IMR-90 (cell line): ENCODE results near the gene RBM28. TPM values are rescaled to one million over a fixed set of nuclear protein-coding genes. Genes with fewer than 3 reads are reported as not detected.

Experiments used
- ATAC-seq: fragments of 200-7000 bp; cut with Tn5 transposase; 2 replicates; pipeline ENCODE4 v1.9.1; 2020; ENCODE audit warnings: low read depth, mild to moderate bottlenecking, moderate library complexity
- BruUV-seq: library from RNA; stranded (reverse); fragments of 400-500 nt; replicated peaks from 2 replicates; lab custom pipeline; 2021; lab: Mats Ljungman, UMichigan
- CTCF ChIA-PET: fragments of 300-600 bp; formaldehyde crosslinking; extraction: SDS; loops from one replicate; lab custom pipeline; 2021; ENCODE audit warnings: antibody characterized with exemption; lab: Yijun Ruan, JAX
- POLR2A ChIA-PET: fragments of 300-600 bp; sonication (Branson Sonifier 250); formaldehyde crosslinking; loops from one replicate; lab custom pipeline; 2022; ENCODE audit warnings: antibody characterized with exemption; ENCODE audit not compliant: unreplicated experiment; lab: Charles Lee
- DNase-seq: peaks from one replicate; pipeline ENCODE4 v3.0.0; 2013
- H2AFZ ChIP-seq: replicated peaks from 2 replicates; pipeline ENCODE3; 2013; ENCODE audit warnings: low read length, mild to moderate bottlenecking; ENCODE audit not compliant: poor library complexity
- H2AK5ac ChIP-seq: 2 replicates; pipeline ENCODE4 v1.6.1; 2013; ENCODE audit warnings: low read depth, low read length, inconsistent platforms
- H2AK9ac ChIP-seq: replicated peaks from 2 replicates; pipeline ENCODE3; 2013; ENCODE audit warnings: mild to moderate bottlenecking, low read depth, low read length, moderate library complexity; ENCODE audit not compliant: poor library complexity
- H2BK120ac ChIP-seq: 2 replicates; pipeline ENCODE4 v1.6.1; 2013; ENCODE audit warnings: low read depth, low read length, inconsistent platforms
- H2BK15ac ChIP-seq: 3 replicates; pipeline ENCODE4 v1.6.1; 2013; ENCODE audit warnings: low read depth, low read length, inconsistent platforms
- H2BK20ac ChIP-seq: 2 replicates; pipeline ENCODE4 v1.6.1; 2013; ENCODE audit warnings: low read depth, mild to moderate bottlenecking, inconsistent platforms, low read length, moderate library complexity
- H2BK5ac ChIP-seq: 2 replicates; pipeline ENCODE4 v1.6.1; 2013; ENCODE audit warnings: mild to moderate bottlenecking, low read depth, low read length, inconsistent platforms; ENCODE audit not compliant: poor library complexity, severe bottlenecking
- H3K14ac ChIP-seq: replicated peaks from 2 replicates; pipeline ENCODE4 v1.6.1; 2013; ENCODE audit warnings: low read depth, low read length, inconsistent platforms
- H3K18ac ChIP-seq: 2 replicates; pipeline ENCODE4 v1.6.1; 2013; ENCODE audit warnings: low read depth, low read length, control low read depth
- H3K23ac ChIP-seq: 2 replicates; pipeline ENCODE4 v1.6.1; 2013; ENCODE audit warnings: low read depth, low read length, inconsistent platforms
- H3K27ac ChIP-seq: 2 replicates; pipeline ENCODE4 v1.5.1; 2013; ENCODE audit warnings: mild to moderate bottlenecking, control low read depth, low read length; ENCODE audit not compliant: insufficient read depth
- H3K27me3 ChIP-seq: 2 replicates; pipeline ENCODE4 v1.6.1; 2013; ENCODE audit warnings: low read length; ENCODE audit not compliant: control insufficient read depth, insufficient read depth
- H3K36me3 ChIP-seq: 2 replicates; pipeline ENCODE4 v1.6.1; 2013; ENCODE audit warnings: low read length, mixed read lengths; ENCODE audit not compliant: control insufficient read depth, insufficient read depth
- H3K4ac ChIP-seq: 2 replicates; pipeline ENCODE4 v1.6.1; 2013; ENCODE audit warnings: low read depth, low read length, inconsistent platforms
- H3K4me1 ChIP-seq: 2 replicates; pipeline ENCODE4 v1.6.1; 2013; ENCODE audit warnings: low read length, mixed read lengths; ENCODE audit not compliant: control insufficient read depth, insufficient read depth
- H3K4me2 ChIP-seq: 2 replicates; pipeline ENCODE4 v1.6.1; 2013; ENCODE audit warnings: low read depth, mild to moderate bottlenecking, control low read depth, low read length, moderate library complexity
- H3K4me3 ChIP-seq: 2 replicates; pipeline ENCODE4 v1.5.1; 2013; ENCODE audit warnings: low read depth, mild to moderate bottlenecking, control low read depth, low read length, moderate library complexity; ENCODE audit not compliant: insufficient read depth
- H3K56ac ChIP-seq: 2 replicates; pipeline ENCODE4 v1.6.1; 2013; ENCODE audit warnings: low read length, inconsistent platforms; ENCODE audit not compliant: insufficient read depth; ENCODE audit errors: extremely low read depth
- H3K79me1 ChIP-seq, 2 experiments: 2 replicates each; pipeline ENCODE4 v1.6.1; 2013; ENCODE audit warnings: low read length in 2 of 2, inconsistent platforms in 1 of 2, low read depth in 1 of 2
- H3K9ac ChIP-seq: 2 replicates; pipeline ENCODE4 v1.6.1; 2013; ENCODE audit warnings: low read depth, low read length, control low read depth
- H3K9me1 ChIP-seq: 2 replicates; pipeline ENCODE4 v1.6.1; 2013; ENCODE audit warnings: low read length, inconsistent platforms; ENCODE audit not compliant: insufficient read depth
- H3K9me3 ChIP-seq: 2 replicates; pipeline ENCODE4 v1.6.1; 2013; ENCODE audit warnings: low read length; ENCODE audit not compliant: control insufficient read depth, insufficient read depth
- H4K20me1 ChIP-seq: 2 replicates; pipeline ENCODE4 v1.6.1; 2013; ENCODE audit warnings: low read length, inconsistent platforms; ENCODE audit not compliant: insufficient read depth
- H4K5ac ChIP-seq: 2 replicates; pipeline ENCODE4 v1.6.1; 2013; ENCODE audit warnings: mild to moderate bottlenecking, low read depth, low read length, control low read depth
- H4K8ac ChIP-seq, 2 experiments: 2 replicates each; pipeline ENCODE4 v1.6.1; 2013; ENCODE audit warnings: low read depth in 2 of 2, low read length in 2 of 2, control low read depth in 1 of 2, inconsistent platforms in 1 of 2
- H4K91ac ChIP-seq: 2 replicates; pipeline ENCODE4 v1.6.1; 2013; ENCODE audit warnings: low read depth, low read length, inconsistent platforms; ENCODE audit not compliant: insufficient read depth
- BHLHE40 ChIP-seq: fragments of 150-350 bp; IDR thresholded peaks from 2 replicates; pipeline ENCODE4 v1.6.1; 2016; ENCODE audit warnings: mild to moderate bottlenecking, low read depth, low read length
- CEBPB ChIP-seq: IDR thresholded peaks from 2 replicates; pipeline ENCODE4 v1.6.1; 2012; ENCODE audit warnings: low read depth, low read length, improper control_type of control experiment
- CHD1 ChIP-seq: IDR thresholded peaks from 2 replicates; pipeline ENCODE4 v1.6.1; 2012; ENCODE audit warnings: low read depth, low read length, improper control_type of control experiment
- CTCF ChIP-seq: conservative IDR thresholded peaks from 2 replicates; pipeline ENCODE4 v1.5.1; 2012; ENCODE audit warnings: mild to moderate bottlenecking, low read depth, low read length, improper control_type of control experiment
- FOS ChIP-seq: fragments of 150-350 bp; IDR thresholded peaks from 2 replicates; pipeline ENCODE4 v1.6.1; 2016; ENCODE audit warnings: low read depth, low read length
- MAFK ChIP-seq: IDR thresholded peaks from 2 replicates; pipeline ENCODE4 v1.6.1; 2012; ENCODE audit warnings: low read depth, low read length, improper control_type of control experiment
- MAZ ChIP-seq: IDR thresholded peaks from 2 replicates; pipeline ENCODE4 v1.6.1; 2012; ENCODE audit warnings: low read depth, mild to moderate bottlenecking, low read length, improper control_type of control experiment, moderate library complexity, borderline replicate concordance
- MXI1 ChIP-seq: IDR thresholded peaks from 2 replicates; pipeline ENCODE4 v1.6.1; 2012; ENCODE audit warnings: low read depth, mild to moderate bottlenecking, low read length, moderate library complexity, borderline replicate concordance
- NFE2L2 ChIP-seq: fragments of 150-350 bp; IDR thresholded peaks from 2 replicates; pipeline ENCODE4 v1.6.1; 2016; ENCODE audit warnings: low read depth, mild to moderate bottlenecking, low read length
- POLR2A ChIP-seq: IDR thresholded peaks from 2 replicates; pipeline ENCODE4 v1.6.1; 2012; ENCODE audit warnings: mild to moderate bottlenecking, low read depth, low read length
- RAD21 ChIP-seq: IDR thresholded peaks from 2 replicates; pipeline ENCODE4 v1.6.1; 2012; ENCODE audit warnings: low read length, improper control_type of control experiment
- RCOR1 ChIP-seq: IDR thresholded peaks from 2 replicates; pipeline ENCODE4 v1.6.1; 2012; ENCODE audit warnings: mild to moderate bottlenecking, low read length, improper control_type of control experiment; ENCODE audit not compliant: insufficient replicate concordance
- RFX5 ChIP-seq: IDR thresholded peaks from 2 replicates; pipeline ENCODE4 v1.8.0; 2012; ENCODE audit warnings: low read depth, mild to moderate bottlenecking, low read length, moderate library complexity
- SMC3 ChIP-seq: fragments of 150-350 bp; IDR thresholded peaks from 2 replicates; pipeline ENCODE4 v1.6.1; 2016; ENCODE audit warnings: low read depth, mild to moderate bottlenecking, antibody characterized with exemption, low read length, moderate library complexity
- WGBS, 2 experiments: methylation state at CpG; one replicate each; pipeline versions ENCODE4 v1.1.5 to v1.1.7; 2013; ENCODE audit warnings: missing lambda C conversion rate in 2 of 2; ENCODE audit not compliant: insufficient read length in 1 of 2; ENCODE audit errors: extremely low coverage in 2 of 2; 5-methylcytosine and 5-hydroxymethylcytosine counted together
- dilution Hi-C: fragments of 300-500 bp; cut with HindIII; formaldehyde crosslinking; loops from one replicate; pipeline ENCODE4 v1.14.3; 2018; ENCODE audit warnings: low sequenced_read_pairs; ENCODE audit not compliant: unreplicated experiment
- in situ Hi-C: fragments of 300-500 bp; cut with MboI; formaldehyde crosslinking; loops from 3 replicates; pipeline ENCODE4 v1.14.3; 2019; ENCODE audit warnings: low sequenced_read_pairs, inconsistent platforms, mixed read lengths
- intact Hi-C: fragments of 100-400 bp; cut with micrococcal nuclease; formaldehyde crosslinking; loops from 2 replicates; pipeline ENCODE4 v1.10.0; 2022
- polyA plus RNA-seq, 3 experiments: library from polyadenylated mRNA; depleted of rRNA; stranded (reverse); fragments of >200 nt; gene quantifications; 2 replicates each; pipeline ENCODE4 v1.2.3, GENCODE V29; 2012; ENCODE audit warnings: low replicate concordance in 1 of 3
- total RNA-seq: library from RNA; depleted of rRNA; stranded (reverse); fragments of >200 nt; gene quantifications from 2 replicates; pipeline ENCODE4 v1.2.3, GENCODE V29; 2012
- TF ChIP-seq, protein P1 (sequence below): fragments of 150-350 bp; IDR thresholded peaks from 2 replicates; pipeline ENCODE4 v1.6.1; 2016; ENCODE audit warnings: low read depth, mild to moderate bottlenecking, low read length, moderate library complexity, borderline replicate concordance
- TF ChIP-seq, protein P2 (sequence below): fragments of 150-350 bp; IDR thresholded peaks from 2 replicates; pipeline ENCODE4 v1.6.1; 2017; ENCODE audit warnings: mild to moderate bottlenecking, antibody characterized with exemption, low read length, low read depth

RBM28 gene
- total and polyA plus RNA-seq, 2 of the 4 experiments (the other 2 are of a cell fraction): 12.4 to 20.4 TPM

GRCh38 chr7:128274246-128274883 lies 69.3 kb downstream of the RBM28 start:
- H4K20me1 ChIP-seq: no peaks in the 10 kb centered on the region
- no peak overlapping the region for H2AFZ ChIP-seq
- H3K9me3 ChIP-seq: peaks cover 4% of the 10 kb centered on the region; the same call in 1 of the 2 replicates
- H3K56ac ChIP-seq: no peak overlapping the region
- no peaks in the 10 kb centered on the region for H3K36me3 ChIP-seq
- H3K27ac ChIP-seq: no peak overlapping the region
- no peak overlapping the region for H4K8ac ChIP-seq
- H3K4me3 ChIP-seq: no peak overlapping the region
- WGBS, 2 experiments: 57% methylated on average over 3 of the region's 4 CpGs; no CpG with 5 or more reads in 1 of the 2 experiments
- H3K23ac ChIP-seq: no peak overlapping the region
- TF ChIP-seq MXI1: no peak
- no peak for TF ChIP-seq BHLHE40
- TF ChIP-seq RAD21: no peak
- TF ChIP-seq RCOR1: no peak
- no peak for TF ChIP-seq SMC3
- no peak for TF ChIP-seq CHD1
- TF ChIP-seq RFX5: no peak
- no peak for TF ChIP-seq MAZ
- TF ChIP-seq, protein P1, sequence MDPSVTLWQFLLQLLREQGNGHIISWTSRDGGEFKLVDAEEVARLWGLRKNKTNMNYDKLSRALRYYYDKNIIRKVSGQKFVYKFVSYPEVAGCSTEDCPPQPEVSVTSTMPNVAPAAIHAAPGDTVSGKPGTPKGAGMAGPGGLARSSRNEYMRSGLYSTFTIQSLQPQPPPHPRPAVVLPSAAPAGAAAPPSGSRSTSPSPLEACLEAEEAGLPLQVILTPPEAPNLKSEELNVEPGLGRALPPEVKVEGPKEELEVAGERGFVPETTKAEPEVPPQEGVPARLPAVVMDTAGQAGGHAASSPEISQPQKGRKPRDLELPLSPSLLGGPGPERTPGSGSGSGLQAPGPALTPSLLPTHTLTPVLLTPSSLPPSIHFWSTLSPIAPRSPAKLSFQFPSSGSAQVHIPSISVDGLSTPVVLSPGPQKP: no peak
- TF ChIP-seq CTCF: no peak
- TF ChIP-seq, protein P2, sequence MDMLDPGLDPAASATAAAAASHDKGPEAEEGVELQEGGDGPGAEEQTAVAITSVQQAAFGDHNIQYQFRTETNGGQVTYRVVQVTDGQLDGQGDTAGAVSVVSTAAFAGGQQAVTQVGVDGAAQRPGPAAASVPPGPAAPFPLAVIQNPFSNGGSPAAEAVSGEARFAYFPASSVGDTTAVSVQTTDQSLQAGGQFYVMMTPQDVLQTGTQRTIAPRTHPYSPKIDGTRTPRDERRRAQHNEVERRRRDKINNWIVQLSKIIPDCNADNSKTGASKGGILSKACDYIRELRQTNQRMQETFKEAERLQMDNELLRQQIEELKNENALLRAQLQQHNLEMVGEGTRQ: no peak
- no peak for TF ChIP-seq MAFK
- no peak for TF ChIP-seq FOS
- TF ChIP-seq CEBPB: no peak
- TF ChIP-seq NFE2L2: no peak
- TF ChIP-seq POLR2A: no peak
- DNase-seq (no peak), ATAC-seq (no peak)
- peaks cover 59% of the 10 kb centered on the region for H3K27me3 ChIP-seq
- no peaks in the 10 kb centered on the region for H3K79me1 ChIP-seq
- H2AK5ac ChIP-seq: no peak overlapping the region
- H3K14ac ChIP-seq: no peak overlapping the region
- no peak overlapping the region for H2BK15ac ChIP-seq
- ChIA-PET POLR2A (no interaction called here), CTCF (no interaction called here)
- no peak overlapping the region for H3K4me2 ChIP-seq
- no peak overlapping the region for H4K91ac ChIP-seq
- H2BK20ac ChIP-seq: no peak overlapping the region
- dilution Hi-C loops: no loop called here
- no peak overlapping the region for H3K9ac ChIP-seq
- H2AK9ac ChIP-seq: no peak overlapping the region
- in situ Hi-C loops: no loop called here
- H3K18ac ChIP-seq: no peak overlapping the region
- H2BK120ac ChIP-seq: no peak overlapping the region
- BruUV-seq: no TSS peak
- peaks cover 2% of the 10 kb centered on the region; the same call in 1 of the 2 replicates for H3K4me1 ChIP-seq
- H4K5ac ChIP-seq: no peak overlapping the region
- H3K9me1 ChIP-seq: no peaks in the 10 kb centered on the region; the same call in 1 of the 2 replicates
- no peak overlapping the region for H2BK5ac ChIP-seq
- no peak overlapping the region for H3K4ac ChIP-seq
- intact Hi-C loops: no loop called here
